ENCODE measurements around the gene PCDHGA6. TPM values are rescaled to one million over a fixed set of nuclear protein-coding genes. Genes with fewer than 3 reads are reported as not detected.
A peak's percentile ranks its signal among the peaks of the same experiment; 100 is the strongest.

Gene PCDHGA6
- total and polyA plus RNA-seq, 9 of the 15 experiments (the other 6 are each of a cell fraction or from before 2014, with no cell fraction given) = 0.01 to 0.18 (median 0.09) TPM; not detected in 1

- TF ChIP-seq REST (IDR thresholded peaks at IDR 0.05; ENCODE audit: borderline replicate concordance) = 0 out of 2 replicates have a peak, but pooled peaks have one; percentile 2
- no peak for TF ChIP-seq REST (CRISPR knock-in tag; IDR thresholded peaks at IDR 0.05; ENCODE audit: low read depth)
- TF ChIP-seq YY1 (IDR thresholded peaks at IDR 0.05; ENCODE audit: borderline replicate concordance in 1 of 3, control insufficient read depth in 1 of 3, extremely low read depth in 1 of 3, insufficient read depth in 3 of 3, insufficient read length in 1 of 3, insufficient replicate concordance in 2 of 3, low read depth in 1 of 3, low read length in 2 of 3) = peak in 1 of 3 experiments; percentile 44
- TF ChIP-seq, protein P1, sequence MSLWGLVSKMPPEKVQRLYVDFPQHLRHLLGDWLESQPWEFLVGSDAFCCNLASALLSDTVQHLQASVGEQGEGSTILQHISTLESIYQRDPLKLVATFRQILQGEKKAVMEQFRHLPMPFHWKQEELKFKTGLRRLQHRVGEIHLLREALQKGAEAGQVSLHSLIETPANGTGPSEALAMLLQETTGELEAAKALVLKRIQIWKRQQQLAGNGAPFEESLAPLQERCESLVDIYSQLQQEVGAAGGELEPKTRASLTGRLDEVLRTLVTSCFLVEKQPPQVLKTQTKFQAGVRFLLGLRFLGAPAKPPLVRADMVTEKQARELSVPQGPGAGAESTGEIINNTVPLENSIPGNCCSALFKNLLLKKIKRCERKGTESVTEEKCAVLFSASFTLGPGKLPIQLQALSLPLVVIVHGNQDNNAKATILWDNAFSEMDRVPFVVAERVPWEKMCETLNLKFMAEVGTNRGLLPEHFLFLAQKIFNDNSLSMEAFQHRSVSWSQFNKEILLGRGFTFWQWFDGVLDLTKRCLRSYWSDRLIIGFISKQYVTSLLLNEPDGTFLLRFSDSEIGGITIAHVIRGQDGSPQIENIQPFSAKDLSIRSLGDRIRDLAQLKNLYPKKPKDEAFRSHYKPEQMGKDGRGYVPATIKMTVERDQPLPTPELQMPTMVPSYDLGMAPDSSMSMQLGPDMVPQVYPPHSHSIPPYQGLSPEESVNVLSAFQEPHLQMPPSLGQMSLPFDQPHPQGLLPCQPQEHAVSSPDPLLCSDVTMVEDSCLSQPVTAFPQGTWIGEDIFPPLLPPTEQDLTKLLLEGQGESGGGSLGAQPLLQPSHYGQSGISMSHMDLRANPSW (CRISPR knock-in tag; IDR thresholded peaks at IDR 0.05) = 0 out of 2 replicates have a peak, but pooled peaks have one; percentile 48
- peak; percentile 71 for TF ChIP-seq KAT8 (IDR thresholded peaks at IDR 0.05; ENCODE audit: low read depth)
- 0 out of 2 replicates have a peak, but pooled peaks have one; percentile 29 for TF ChIP-seq CXXC5 (CRISPR knock-in tag; IDR thresholded peaks at IDR 0.05)
These were observed 29.7 kb upstream of the PCDHGA6 start (continued) for GRCh38 chr5:141343953-141344463.
